ENCODE data around the gene PAX5.

GRCh38 chr9:37025071-37025822 is 8.8 kb downstream of the PAX5 start:
- TF ChIP-seq POLR2A (IDR thresholded peaks at IDR 0.05), result no peak
- no peak for TF ChIP-seq CTCF (IDR thresholded peaks at IDR 0.05)
